ENCODE data around the gene XRCC1. TPM values are rescaled to one million over a fixed set of nuclear protein-coding genes. Genes with fewer than 3 reads are reported as not detected.

Gene XRCC1
- total RNA-seq, 2 experiments from 2014 or later = 25.1 to 26.2 TPM

GRCh38 chr19:43597876-43598275 is 22.5 kb upstream of the XRCC1 start:
- H3K4me1 Mint-ChIP-seq (ENCODE audit: low read depth) = peaks cover 44% of the 10 kb centered on the region
- no peaks in the 10 kb centered on the region for H3K27me3 Mint-ChIP-seq
- H3K9me3 ChIP-seq (ENCODE audit: control insufficient read depth in 1 of 2, insufficient read depth in 1 of 2, low read length in 2 of 2) = no peaks in the 10 kb centered on the region
- no peak for DNase-seq
- CTCF ChIA-PET = interaction anchor here (5.8 kb wide), 1 partner anchor 43 kb away, joined by 122 read pairs; no protein-coding TSS in a partner anchor
- peak overlapping the region; percentile 96 for H3K4me3 Mint-ChIP-seq
- no peaks in the 10 kb centered on the region for H3K9me3 Mint-ChIP-seq
- H3K36me3 Mint-ChIP-seq (ENCODE audit: low read depth) = peaks cover 69% of the 10 kb centered on the region
- POLR2A ChIA-PET = interaction anchor here (1.3 kb wide), 1 partner anchor 23 kb away, joined by 3 read pairs; no protein-coding TSS in a partner anchor
- intact Hi-C loops (cut with DNase I, micrococcal nuclease) = loop anchor here (2.0 to 5.0 kb wide), 4 partner anchors 21 to 136 kb away; partner anchors contain the start of genes ETHE1 (in 1 of the 2) and ZNF428 (in 1 of the 2)
- no peak for ATAC-seq (ENCODE audit: poor library complexity)
- TF ChIP-seq CTCF (IDR thresholded peaks at IDR 0.05) = no peak
- no peak overlapping the region for H3K4me3 ChIP-seq (ENCODE audit: low read length)
- H3K4me1 ChIP-seq (ENCODE audit: insufficient read depth, low read length) = peaks cover 44% of the 10 kb centered on the region
- peak overlapping the region; percentile 100 for H3K27ac Mint-ChIP-seq
- no peaks in the 10 kb centered on the region for H3K27me3 ChIP-seq (ENCODE audit: control insufficient read depth in 1 of 2, insufficient read depth in 2 of 2, low read length in 2 of 2)
- H3K36me3 ChIP-seq (ENCODE audit: insufficient read depth, low read length) = peaks cover 37% of the 10 kb centered on the region
- H3K27ac ChIP-seq (ENCODE audit: low read depth in 1 of 2, low read length in 2 of 2) = peak overlapping the region in 1 of 2 donors; percentile 97

GRCh38 chr19:43596842-43597461 is 21.6 kb upstream of the XRCC1 start:
- TF ChIP-seq CTCF (IDR thresholded peaks at IDR 0.05) = no peak
- peak overlapping the region; percentile 97 for H3K27ac ChIP-seq (ENCODE audit: low read depth in 1 of 2, low read length in 2 of 2)
- DNase-seq (peak in 1 of 14 experiments; percentile 22), ATAC-seq (ENCODE audit: poor library complexity) (no peak)
- peaks cover 44% of the 10 kb centered on the region for H3K4me1 Mint-ChIP-seq (ENCODE audit: low read depth)
- peaks cover 35% of the 10 kb centered on the region for H3K36me3 ChIP-seq (ENCODE audit: insufficient read depth, low read length)
- CTCF ChIA-PET = interaction anchor here (0.9 to 5.8 kb wide), 4 partner anchors 20 to 164 kb away, joined by 3 to 122 read pairs (median 8); partner anchors contain the start of gene XRCC1
- H3K4me3 Mint-ChIP-seq = peak overlapping the region; percentile 96
- POLR2A ChIA-PET = interaction anchor here (1.3 to 3.3 kb wide), 8 partner anchors 10 to 158 kb away, joined by 3 to 40 read pairs (median 12); partner anchors contain the start of genes PINLYP and XRCC1
- H3K4me3 ChIP-seq (ENCODE audit: low read length) = peak overlapping the region; percentile 73
- no peaks in the 10 kb centered on the region for H3K27me3 ChIP-seq (ENCODE audit: control insufficient read depth in 1 of 2, insufficient read depth in 2 of 2, low read length in 2 of 2)
- H3K36me3 Mint-ChIP-seq (ENCODE audit: low read depth) = peaks cover 66% of the 10 kb centered on the region
- peaks cover 44% of the 10 kb centered on the region for H3K4me1 ChIP-seq (ENCODE audit: insufficient read depth, low read length)
- no peaks in the 10 kb centered on the region for H3K9me3 ChIP-seq (ENCODE audit: control insufficient read depth in 1 of 2, insufficient read depth in 1 of 2, low read length in 2 of 2)
- intact Hi-C loops (cut with DNase I, micrococcal nuclease) = loop anchor here (1.0 to 5.0 kb wide), 7 partner anchors 22 to 135 kb away; partner anchors contain the start of genes PINLYP (in 2 of the 2), XRCC1 (in 2 of the 2), ZNF428 (in 2 of the 2) and ETHE1 (in 1 of the 2)
- H3K9me3 Mint-ChIP-seq = no peaks in the 10 kb centered on the region
- H3K27me3 Mint-ChIP-seq = no peaks in the 10 kb centered on the region
- H3K27ac Mint-ChIP-seq = peak overlapping the region; percentile 100

GRCh38 chr19:43595999-43596841 is 20.9 kb upstream of the XRCC1 start, which contains the start of the genes IRGQ and ZNF576:
Gene IRGQ (minus strand): TSS chr19:43596134. CDS start chr19:43595338, 796 bp downstream.
Gene ZNF576 (plus strand): TSS chr19:43596595. CDS start chr19:43597109, 514 bp downstream.
- ChIA-PET POLR2A (interaction anchor here (0.9 to 3.3 kb wide), 19 partner anchors 9 to 203 kb away, joined by 3 to 52 read pairs (median 5); partner anchors contain the start of genes PHLDB3, PINLYP, SMG9 and XRCC1), CTCF (interaction anchor here (0.8 to 5.8 kb wide), 9 partner anchors 21 to 213 kb away, joined by 3 to 122 read pairs (median 12); partner anchors contain the start of gene XRCC1)
- Mint-ChIP-seq H3K4me3 (peak within 1 kb of the TSS; percentile 96), H3K27me3 (no peaks in the 10 kb centered on the region), H3K9me3 (no peaks in the 10 kb centered on the region), H3K4me1 (ENCODE audit: low read depth) (peaks cover 44% of the 10 kb centered on the region), H3K36me3 (ENCODE audit: low read depth) (peaks cover 60% of the 10 kb centered on the region), H3K27ac (peak within 1 kb of the TSS; percentile 100)
- Histone ChIP-seq H3K36me3 (ENCODE audit: insufficient read depth, low read length) (peaks cover 35% of the 10 kb centered on the region), H3K9me3 (ENCODE audit: control insufficient read depth in 1 of 2, insufficient read depth in 1 of 2, low read length in 2 of 2) (no peaks in the 10 kb centered on the region), H3K4me3 (ENCODE audit: low read length) (peak within 1 kb of the TSS; percentile 73), H3K27ac (ENCODE audit: low read depth in 1 of 2, low read length in 2 of 2) (peak within 1 kb of the TSS; percentile 97), H3K27me3 (ENCODE audit: control insufficient read depth in 1 of 2, insufficient read depth in 2 of 2, low read length in 2 of 2) (no peaks in the 10 kb centered on the region), H3K4me1 (ENCODE audit: insufficient read depth, low read length) (peaks cover 44% of the 10 kb centered on the region)
- DNase-seq = peak; percentile 99 to 100 (median 100)
- intact Hi-C loops (cut with DNase I, micrococcal nuclease) = loop anchor here (1.0 to 5.0 kb wide), 9 partner anchors 18 to 149 kb away; partner anchors contain the start of genes PINLYP (in 2 of the 2), XRCC1 (in 2 of the 2), ZNF428 (in 2 of the 2) and ETHE1 (in 1 of the 2)
- peak; percentile 73 for ATAC-seq (ENCODE audit: poor library complexity)
- no peak for TF ChIP-seq CTCF (IDR thresholded peaks at IDR 0.05)

Measured in CD4-positive, alpha-beta T cell (primary cell).